ENCODE measurements around the gene TNNC1.

- TF ChIP-seq YY1 (IDR thresholded peaks at IDR 0.05; ENCODE audit: insufficient read depth, insufficient read length) (no peak), ZNF274 (IDR thresholded peaks at IDR 0.05; ENCODE audit: low read depth, low read length) (no peak), SUZ12 (IDR thresholded peaks at IDR 0.05; ENCODE audit: extremely low read depth, insufficient read depth, insufficient read length) (no peak)
These were observed 49.5 kb downstream of the TNNC1 start for GRCh38 chr3:52404391-52404790.
